Right atrium auricular region (tissue), 2 donors: ENCODE results near the gene SPSB2. TPM values are rescaled to one million over a fixed set of nuclear protein-coding genes. Genes with fewer than 3 reads are reported as not detected.
"Not testable (repeated sequence)": the region's sequence is repeated elsewhere in the genome, so short reads cannot be mapped to it uniquely, and the experiment has no call there.

Experiments
- DNase-seq: peaks from one replicate; pipeline ENCODE4 v3.0.0-alpha.2; 2019; ENCODE audit warnings: low spot score
- H3K27ac ChIP-seq, 2 donors: fragments of 200-600 bp; sonication (generic); 1 replicate in 1 of 2; 2 replicates in 1 of 2; pipeline ENCODE4 v1.5.1; 2016 to 2019
- H3K27me3 ChIP-seq, 2 donors: fragments of 200-600 bp; sonication (generic); one replicate each; pipeline versions ENCODE4 v1.5.1 to v1.6.0; 2017 to 2019
- H3K36me3 ChIP-seq: fragments of 200-600 bp; sonication (generic); one replicate; pipeline ENCODE4 v1.5.1; 2016
- H3K4me1 ChIP-seq, 2 donors: fragments of 200-600 bp; sonication (generic); one replicate each; pipeline versions ENCODE4 v1.5.1 to v1.6.0; 2017 to 2019
- H3K4me3 ChIP-seq, 2 donors: fragments of 200-600 bp; sonication (generic); 1 replicate in 1 of 2; 2 replicates in 1 of 2; pipeline ENCODE4 v1.5.1; 2017 to 2019; ENCODE audit warnings: mild to moderate bottlenecking in 1 of 2, moderate library complexity in 1 of 2
- H3K9me3 ChIP-seq, 2 donors: fragments of 200-600 bp; sonication (generic); one replicate each; pipeline ENCODE4 v1.5.1; 2019
- total RNA-seq, 2 donors: library from RNA; depleted of rRNA; stranded (reverse); fragments of >200 nt; gene quantifications; one replicate each; pipeline ENCODE4 v1.1.0, GENCODE V29; 2016
- TF ChIP-seq, protein P1 (sequence below), 2 donors: fragments of 200-600 bp; sonication (generic); IDR thresholded peaks; one replicate each; pipeline ENCODE4 v1.5.1; 2019; ENCODE audit warnings: antibody characterized with exemption in 2 of 2

Gene SPSB2
- total RNA-seq, 2 donors from 2014 or later, result 4.1 to 6.4 TPM

DNA sequence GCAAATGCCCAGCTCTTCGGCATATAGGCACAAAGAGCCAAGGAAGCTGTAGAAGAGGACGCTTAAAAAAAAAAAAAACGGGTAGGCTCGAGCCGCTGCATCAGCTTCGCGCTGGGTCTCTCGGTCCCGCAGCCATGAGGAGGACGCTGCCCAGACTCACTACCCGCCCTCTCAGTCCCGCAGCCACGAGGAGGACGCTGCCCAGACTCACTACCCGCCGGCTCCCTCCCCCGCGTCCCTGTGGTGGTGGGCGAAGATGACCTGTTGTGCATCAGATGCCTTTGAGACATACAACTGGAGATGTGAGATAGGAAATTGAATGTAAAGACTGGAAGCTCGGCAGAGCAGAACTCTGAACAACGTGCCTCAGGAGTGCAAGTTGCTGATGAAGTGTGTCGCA is 11.4 kb upstream of the SPSB2 start:
- Histone ChIP-seq H3K36me3 (no peaks in the 10 kb centered on the region), H3K9me3 (no peaks in the 10 kb centered on the region), H3K27ac (no peak overlapping the region), H3K4me1 (no peaks in the 10 kb centered on the region), H3K27me3 (no peaks in the 10 kb centered on the region), H3K4me3 (no peak overlapping the region)
- DNase-seq, result no peak
- TF ChIP-seq, protein P1, sequence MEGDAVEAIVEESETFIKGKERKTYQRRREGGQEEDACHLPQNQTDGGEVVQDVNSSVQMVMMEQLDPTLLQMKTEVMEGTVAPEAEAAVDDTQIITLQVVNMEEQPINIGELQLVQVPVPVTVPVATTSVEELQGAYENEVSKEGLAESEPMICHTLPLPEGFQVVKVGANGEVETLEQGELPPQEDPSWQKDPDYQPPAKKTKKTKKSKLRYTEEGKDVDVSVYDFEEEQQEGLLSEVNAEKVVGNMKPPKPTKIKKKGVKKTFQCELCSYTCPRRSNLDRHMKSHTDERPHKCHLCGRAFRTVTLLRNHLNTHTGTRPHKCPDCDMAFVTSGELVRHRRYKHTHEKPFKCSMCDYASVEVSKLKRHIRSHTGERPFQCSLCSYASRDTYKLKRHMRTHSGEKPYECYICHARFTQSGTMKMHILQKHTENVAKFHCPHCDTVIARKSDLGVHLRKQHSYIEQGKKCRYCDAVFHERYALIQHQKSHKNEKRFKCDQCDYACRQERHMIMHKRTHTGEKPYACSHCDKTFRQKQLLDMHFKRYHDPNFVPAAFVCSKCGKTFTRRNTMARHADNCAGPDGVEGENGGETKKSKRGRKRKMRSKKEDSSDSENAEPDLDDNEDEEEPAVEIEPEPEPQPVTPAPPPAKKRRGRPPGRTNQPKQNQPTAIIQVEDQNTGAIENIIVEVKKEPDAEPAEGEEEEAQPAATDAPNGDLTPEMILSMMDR (IDR thresholded peaks at IDR 0.05), result no peak

DNA sequence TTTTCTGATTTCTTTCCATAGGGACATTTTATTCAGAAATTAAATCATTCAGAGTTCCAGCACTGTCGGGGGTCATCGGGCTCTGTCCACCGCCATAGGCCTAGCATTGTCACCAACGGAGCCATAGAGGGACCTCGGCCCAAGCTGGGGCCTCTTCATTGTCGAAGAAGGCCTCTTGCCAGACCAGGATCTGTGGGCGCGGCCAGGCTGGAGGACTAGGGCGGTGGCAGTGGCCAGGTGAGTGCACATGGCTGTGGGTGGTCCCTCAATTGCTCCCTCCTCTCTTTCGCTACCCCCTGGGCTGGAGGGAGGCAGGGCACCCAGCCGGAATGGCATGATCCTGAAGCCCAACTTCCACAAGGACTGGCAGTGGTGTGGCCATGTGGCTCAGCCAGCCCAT is 10.6 kb upstream of the SPSB2 start:
- Histone ChIP-seq H3K27ac (no peak overlapping the region), H3K36me3 (no peaks in the 10 kb centered on the region), H3K27me3 (no peaks in the 10 kb centered on the region), H3K9me3 (no peaks in the 10 kb centered on the region), H3K4me3 (no peak overlapping the region), H3K4me1 (no peaks in the 10 kb centered on the region)
- TF ChIP-seq, protein P1 (IDR thresholded peaks at IDR 0.05), result no peak
- no peak for DNase-seq

DNA sequence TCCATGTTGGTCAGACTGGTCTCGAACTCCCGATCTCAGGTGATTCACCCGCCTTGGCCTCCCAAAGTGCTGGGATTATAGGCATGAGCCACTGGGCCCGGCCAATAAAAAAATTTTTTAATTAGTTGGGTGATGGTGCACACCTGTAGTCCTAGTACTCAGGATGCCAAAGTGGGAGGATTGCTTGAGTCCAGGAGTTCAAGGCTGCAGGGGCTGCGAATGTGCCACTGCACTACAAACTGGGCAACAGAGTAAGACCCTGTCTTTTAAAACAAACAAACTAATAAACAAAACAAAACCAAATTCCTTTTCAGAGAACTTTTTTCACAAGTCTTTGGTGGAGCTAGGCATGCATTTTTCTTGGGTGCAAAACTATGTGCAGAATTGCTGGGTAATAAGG is 10.1 kb upstream of the SPSB2 start:
- Histone ChIP-seq H3K27ac (no peak overlapping the region), H3K4me3 (no peak overlapping the region), H3K27me3 (no peaks in the 10 kb centered on the region), H3K36me3 (no peaks in the 10 kb centered on the region), H3K4me1 (no peaks in the 10 kb centered on the region), H3K9me3 (no peaks in the 10 kb centered on the region)
- DNase-seq, result no peak
- TF ChIP-seq, protein P1 (IDR thresholded peaks at IDR 0.05), result no peak

DNA sequence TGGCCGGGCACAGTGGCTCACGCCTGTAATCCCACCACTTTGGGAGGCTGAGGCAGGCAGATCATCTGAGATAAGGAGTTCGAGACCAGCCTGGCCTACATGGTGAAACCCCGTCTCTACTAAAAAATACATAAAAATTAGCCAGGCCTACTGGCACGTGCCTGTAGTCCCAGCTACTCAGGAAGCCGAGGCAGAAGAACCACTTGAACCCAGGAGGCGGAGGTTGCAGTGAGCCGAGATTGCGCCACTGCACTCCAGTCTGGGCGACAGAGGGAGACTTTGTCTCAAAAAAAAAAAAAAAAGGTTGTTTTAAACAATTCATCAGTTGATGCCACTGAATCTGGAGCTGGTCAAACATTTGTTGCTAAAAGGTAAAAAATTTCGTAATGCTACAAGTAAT is 6.7 kb upstream of the SPSB2 start:
- not testable (repeated sequence) for H3K9me3 ChIP-seq, DNase-seq, H3K27me3 ChIP-seq, H3K27ac ChIP-seq, H3K4me1 ChIP-seq, H3K36me3 ChIP-seq, H3K4me3 ChIP-seq

DNA sequence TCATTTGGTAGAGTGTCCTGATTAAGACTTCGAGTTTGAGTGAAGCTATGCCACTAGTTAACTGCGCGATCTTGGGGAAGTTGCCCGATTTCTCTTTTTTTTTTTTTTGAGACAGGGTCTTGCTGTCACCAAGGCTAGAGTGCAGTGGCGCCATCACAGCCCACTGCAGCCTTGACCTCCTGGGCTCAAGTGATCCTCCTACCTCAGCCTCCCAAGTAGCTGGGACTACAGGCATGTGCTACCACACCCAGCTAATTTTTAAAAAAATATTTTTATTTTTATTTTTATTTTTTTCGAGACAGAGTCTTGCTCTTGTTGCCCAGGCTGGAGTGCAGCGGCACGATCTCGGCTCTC is 889 bp upstream of the SPSB2 start:
- Histone ChIP-seq H3K4me3 (peak overlapping the region; percentile 62 to 68), H3K4me1 (peaks cover 0 to 45% of the 10 kb centered on the region in 2 donors), H3K36me3 (peaks cover 21% of the 10 kb centered on the region), H3K27ac (peak overlapping the region; percentile 77 to 86)
- H3K27me3 ChIP-seq, DNase-seq, H3K9me3 ChIP-seq: not testable (repeated sequence)

DNA sequence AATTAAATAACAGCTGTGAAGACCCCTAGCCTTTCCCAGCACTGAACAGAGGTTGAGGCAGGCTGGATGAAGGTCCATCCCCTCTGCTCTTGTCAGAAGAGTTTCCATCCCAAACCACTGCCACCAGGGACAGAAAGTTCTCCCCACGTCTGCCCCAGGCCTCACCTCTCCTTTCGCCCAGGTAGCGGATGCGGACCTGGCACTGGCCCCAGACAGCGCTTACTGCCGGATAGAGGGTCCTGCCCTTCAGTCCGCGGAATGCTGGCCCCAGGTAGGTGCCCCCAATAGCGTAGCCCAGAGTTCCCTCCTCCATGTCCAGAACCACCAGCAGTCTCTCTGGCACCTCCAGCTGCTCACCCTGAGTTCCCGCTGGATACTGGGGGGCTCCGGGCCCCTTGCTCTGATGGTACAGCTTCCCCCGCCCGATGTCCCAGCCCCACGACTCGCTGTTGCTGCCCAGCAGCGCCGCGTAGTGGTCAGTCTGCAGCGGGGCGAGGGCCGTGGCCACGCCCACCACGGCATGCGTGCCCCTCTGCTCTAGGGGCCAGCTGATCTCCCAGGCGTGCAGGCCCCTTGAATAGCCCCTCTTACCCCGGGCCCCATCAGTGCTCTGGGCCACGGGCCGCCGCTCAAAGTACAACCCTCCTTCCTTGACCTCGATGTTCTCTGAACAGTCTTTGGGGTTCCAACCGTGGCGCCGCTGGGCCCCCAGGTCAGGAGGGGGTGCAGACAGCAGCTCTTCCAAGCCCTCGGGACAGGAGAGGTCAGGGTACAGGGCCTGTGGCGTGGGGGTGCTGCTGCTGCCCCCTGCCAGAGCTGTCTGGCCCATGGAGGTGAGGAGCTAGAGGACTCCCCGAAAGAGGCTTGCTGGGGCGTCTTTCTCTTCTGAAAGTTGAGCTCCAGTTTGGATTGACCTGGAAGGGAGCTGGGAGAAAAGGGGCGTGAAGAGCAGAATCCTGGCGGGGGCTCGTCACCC is 742 bp downstream of the SPSB2 start:
- peak; percentile 83 for DNase-seq
- Histone ChIP-seq H3K27ac (peak overlapping the region; percentile 77 to 86), H3K36me3 (peaks cover 21% of the 10 kb centered on the region), H3K9me3 (no peaks in the 10 kb centered on the region), H3K27me3 (no peaks in the 10 kb centered on the region), H3K4me3 (peak overlapping the region; percentile 62 to 68), H3K4me1 (peaks cover 0 to 54% of the 10 kb centered on the region in 2 donors)
- TF ChIP-seq, protein P1 (IDR thresholded peaks at IDR 0.05), result peak; percentile 86 to 96
